Forelimb muscle (tissue), 1 donor: ENCODE data around the gene MAP3K4. TPM values are rescaled to one million over a fixed set of nuclear protein-coding genes. Genes with fewer than 3 reads are reported as not detected.
"Not testable (repeated sequence)": the region's sequence is repeated elsewhere in the genome, so short reads cannot be mapped to it uniquely, and the experiment has no call there.

ENCODE experiments used
- DNase-seq: peaks from one replicate; pipeline ENCODE4 v3.0.0-alpha.2; 2013; ENCODE audit warnings: low read depth
- polyA plus RNA-seq: library from polyadenylated mRNA; unstranded; fragments of 120-200 nt; gene quantifications from one replicate; pipeline ENCODE4 v1.2.1, GENCODE V29; 2013; ENCODE audit not compliant: insufficient read length

Gene MAP3K4
- polyA plus RNA-seq, 1 donor, result 22.5 TPM

GRCh38 chr6:160967833-160968232 lies 23.7 kb upstream of the MAP3K4 start:
- no peak for DNase-seq

- no peak for DNase-seq
Observed at GRCh38 chr6:160971171-160971570, 20.4 kb upstream of the MAP3K4 start.

GRCh38 chr6:160972111-160972510 lies 19.5 kb upstream of the MAP3K4 start:
- no peak for DNase-seq

GRCh38 chr6:160972594-160972993 lies 19.0 kb upstream of the MAP3K4 start:
- DNase-seq, result not testable (repeated sequence)

GRCh38 chr6:160973311-160974250 lies 18.0 kb upstream of the MAP3K4 start:
- no peak for DNase-seq

- no peak for DNase-seq
Observed at GRCh38 chr6:160974304-160974771, 17.2 kb upstream of the MAP3K4 start.

GRCh38 chr6:160975162-160975561 lies 16.4 kb upstream of the MAP3K4 start:
- no peak for DNase-seq

- DNase-seq, result not testable (repeated sequence)
Observed at GRCh38 chr6:160975961-160976360, 15.6 kb upstream of the MAP3K4 start.

GRCh38 chr6:160978141-160978901 lies 13.2 kb upstream of the MAP3K4 start:
- no peak for DNase-seq

- DNase-seq, result no peak
Observed at GRCh38 chr6:160979061-160979708, 12.4 kb upstream of the MAP3K4 start.

- DNase-seq, result not testable (repeated sequence)
Observed at GRCh38 chr6:160983377-160983948, 8.1 kb upstream of the MAP3K4 start.

GRCh38 chr6:160986851-160987250 lies 4.7 kb upstream of the MAP3K4 start:
- no peak for DNase-seq

- no peak for DNase-seq
Observed at GRCh38 chr6:160987265-160987664, 4.3 kb upstream of the MAP3K4 start.

- no peak for DNase-seq
Observed at GRCh38 chr6:160990847-160991405, 643 bp upstream of the MAP3K4 start.

GRCh38 chr6:160992061-160992979 lies 751 bp downstream of the MAP3K4 start:
- DNase-seq, result no peak

- no peak for DNase-seq
Observed at GRCh38 chr6:160992980-160993314, 1.4 kb downstream of the MAP3K4 start.

GRCh38 chr6:160995271-160995670 lies 3.7 kb downstream of the MAP3K4 start:
- DNase-seq, result no peak

GRCh38 chr6:160996131-160996601 lies 4.6 kb downstream of the MAP3K4 start:
- no peak for DNase-seq

GRCh38 chr6:160998217-160998616 lies 6.6 kb downstream of the MAP3K4 start:
- DNase-seq, result no peak

- DNase-seq, result no peak
Observed at GRCh38 chr6:160998766-160999165, 7.2 kb downstream of the MAP3K4 start.
